ENCODE measurements around the gene NEURL2. TPM values are rescaled to one million over a fixed set of nuclear protein-coding genes. Genes with fewer than 3 reads are reported as not detected.
A peak's percentile ranks its signal among the peaks of the same experiment; 100 is the strongest.
"Not testable (repeated sequence)": the region's sequence is repeated elsewhere in the genome, so short reads cannot be mapped to it uniquely, and the experiment has no call there.

Gene NEURL2
- total RNA-seq, 4 donors from 2014 or later, result 2.2 to 26.4 (median 17.0) TPM

- WGBS, 2 donors (ENCODE audit: low coverage in 1 of 2), result no CpG with 5 or more reads among the region's 14 CpGs
- no peaks in the 10 kb centered on the region for H3K4me1 ChIP-seq
- ATAC-seq, result peak; percentile 26
- no peaks in the 10 kb centered on the region for H3K9me3 ChIP-seq
- TF ChIP-seq CTCF (IDR thresholded peaks at IDR 0.05) (no peak), POLR2AphosphoS5 (IDR thresholded peaks at IDR 0.05) (no peak), POLR2A (IDR thresholded peaks at IDR 0.05) (peak in 1 of 2 donors; percentile 3)
- H3K4me3 ChIP-seq, result no peak overlapping the region
- no peaks in the 10 kb centered on the region for H3K27me3 ChIP-seq
- no peak overlapping the region for H3K27ac ChIP-seq
- peaks cover 0 to 83% of the 10 kb centered on the region in 2 donors for H3K36me3 ChIP-seq
Measured at GRCh38 chr20:45902199-45902701, 11.2 kb upstream of the NEURL2 start.

- H3K36me3 ChIP-seq, result peaks cover 0 to 89% of the 10 kb centered on the region in 2 donors
- 94 to 95% methylated on average over 5 to 6 of the region's 6 CpGs for WGBS, 2 donors (ENCODE audit: low coverage in 1 of 2)
Measured at GRCh38 chr20:45901332-45901731, 10.3 kb upstream of the NEURL2 start.

GRCh38 chr20:45899046-45899835, 8.2 kb upstream of the NEURL2 start:
- H3K4me1 ChIP-seq, result no peaks in the 10 kb centered on the region
- ATAC-seq, result no peak

More at GRCh38 chr20:45901332-45901731, 10.3 kb upstream of the NEURL2 start:
- not testable (repeated sequence) for H3K27ac ChIP-seq, H3K4me1 ChIP-seq, H3K4me3 ChIP-seq, H3K9me3 ChIP-seq, H3K27me3 ChIP-seq, ATAC-seq

GRCh38 chr20:45898285-45898684, 7.3 kb upstream of the NEURL2 start:
- TF ChIP-seq POLR2A (IDR thresholded peaks at IDR 0.05) (no peak), POLR2AphosphoS5 (IDR thresholded peaks at IDR 0.05) (no peak), CTCF (IDR thresholded peaks at IDR 0.05) (no peak), EP300 (IDR thresholded peaks at IDR 0.05) (no peak)

More at GRCh38 chr20:45899046-45899835, 8.2 kb upstream of the NEURL2 start:
- peaks cover 0 to 89% of the 10 kb centered on the region in 2 donors for H3K36me3 ChIP-seq
- H3K27ac ChIP-seq, result no peak overlapping the region
- WGBS, 2 donors (ENCODE audit: low coverage in 1 of 2), result 73 to 76% methylated on average over 4 to 7 of the region's 13 CpGs
- no peaks in the 10 kb centered on the region for H3K9me3 ChIP-seq
- H3K27me3 ChIP-seq, result no peaks in the 10 kb centered on the region
- TF ChIP-seq EP300 (IDR thresholded peaks at IDR 0.05) (no peak), POLR2A (IDR thresholded peaks at IDR 0.05) (no peak), CTCF (IDR thresholded peaks at IDR 0.05) (no peak), POLR2AphosphoS5 (IDR thresholded peaks at IDR 0.05) (no peak)
- H3K4me3 ChIP-seq, result no peak overlapping the region

GRCh38 chr20:45897692-45898091, 6.7 kb upstream of the NEURL2 start:
- Histone ChIP-seq H3K4me3 (no peak overlapping the region), H3K36me3 (peaks cover 0 to 95% of the 10 kb centered on the region in 2 donors), H3K27ac (no peak overlapping the region), H3K9me3 (no peaks in the 10 kb centered on the region), H3K27me3 (no peaks in the 10 kb centered on the region), H3K4me1 (peaks cover 0 to 8% (median 3%) of the 10 kb centered on the region in 3 donors)
- ATAC-seq, result no peak
- 80% methylated on average over 1 of the region's 7 CpGs; no CpG with 5 or more reads in 1 of the 2 donors for WGBS, 2 donors (ENCODE audit: low coverage in 1 of 2)
- TF ChIP-seq CTCF (IDR thresholded peaks at IDR 0.05), result no peak
- TF ChIP-seq POLR2AphosphoS5 (IDR thresholded peaks at IDR 0.05), result no peak
- no peak for TF ChIP-seq EP300 (IDR thresholded peaks at IDR 0.05)
- no peak for TF ChIP-seq POLR2A (IDR thresholded peaks at IDR 0.05)

More at GRCh38 chr20:45898285-45898684, 7.3 kb upstream of the NEURL2 start:
- WGBS, 2 donors (ENCODE audit: low coverage in 1 of 2), result 81 to 90% methylated on average over 4 to 5 of the region's 12 CpGs
- H3K4me1 ChIP-seq, result peaks cover 0 to 2% (median 0%) of the 10 kb centered on the region in 3 donors
- H3K36me3 ChIP-seq, result peaks cover 0 to 94% of the 10 kb centered on the region in 2 donors
- H3K27me3 ChIP-seq, result no peaks in the 10 kb centered on the region
- H3K4me3 ChIP-seq, result no peak overlapping the region
- no peak overlapping the region for H3K27ac ChIP-seq
- H3K9me3 ChIP-seq, result no peaks in the 10 kb centered on the region
- no peak for ATAC-seq
